GM21423 (cell line): ENCODE measurements around the gene OR2T5.
"Not testable (repeated sequence)": the region's sequence is repeated elsewhere in the genome, so short reads cannot be mapped to it uniquely, and the experiment has no call there.

Source experiments
- ATAC-seq: cut with Tn5 transposase; IDR thresholded peaks from one replicate; pipeline ENCODE4 v1.9.1; 2021; ENCODE audit warnings: mild to moderate bottlenecking, moderate library complexity; ENCODE audit not compliant: unreplicated experiment

The OR2T5 gene

GRCh38 chr1:248488289-248488688, at the start of gene OR2T5:
Gene OR2T5, plus strand, starts transcription at chr1:248488589. Its CDS starts 0 bp downstream, at chr1:248488589.
- ATAC-seq = not testable (repeated sequence)

GRCh38 chr1:248438668-248439067, 49.7 kb upstream of the OR2T5 start:
- ATAC-seq = not testable (repeated sequence)

- ATAC-seq = not testable (repeated sequence)
These were observed 49.1 kb upstream of the OR2T5 start for GRCh38 chr1:248439283-248439682.

- ATAC-seq = not testable (repeated sequence)
These were observed 45.7 kb upstream of the OR2T5 start for GRCh38 chr1:248442500-248443277.

- ATAC-seq = not testable (repeated sequence)
These were observed 43.8 kb upstream of the OR2T5 start for GRCh38 chr1:248444603-248445002.

GRCh38 chr1:248445399-248445798, 43.0 kb upstream of the OR2T5 start, which contains the start of gene OR2T2:
Gene OR2T2, plus strand, starts transcription at chr1:248445637. Its CDS starts 7,161 bp downstream, at chr1:248452798.
- ATAC-seq = not testable (repeated sequence)

GRCh38 chr1:248448409-248449074, 39.8 kb upstream of the OR2T5 start:
- ATAC-seq = peak; percentile 51

- not testable (repeated sequence) for ATAC-seq
These were observed 38.4 kb upstream of the OR2T5 start for GRCh38 chr1:248449821-248450465.

- peak; percentile 53 for ATAC-seq
These were observed 37.8 kb upstream of the OR2T5 start for GRCh38 chr1:248450466-248451145.

GRCh38 chr1:248453619-248454018, 34.8 kb upstream of the OR2T5 start:
- ATAC-seq = not testable (repeated sequence)

- not testable (repeated sequence) for ATAC-seq
These were observed 33.3 kb upstream of the OR2T5 start for GRCh38 chr1:248455045-248455444.

- not testable (repeated sequence) for ATAC-seq
These were observed 31.8 kb upstream of the OR2T5 start for GRCh38 chr1:248456635-248457034.

- ATAC-seq = not testable (repeated sequence)
These were observed 29.3 kb upstream of the OR2T5 start for GRCh38 chr1:248459117-248459516.

- ATAC-seq = no peak
These were observed 17.2 kb upstream of the OR2T5 start for GRCh38 chr1:248471154-248471553.

- not testable (repeated sequence) for ATAC-seq
These were observed 16.3 kb upstream of the OR2T5 start for GRCh38 chr1:248472111-248472510.

GRCh38 chr1:248473051-248473450, 15.3 kb upstream of the OR2T5 start, which contains the start of gene OR2T3:
Gene OR2T3, plus strand, starts transcription at chr1:248473351. Its CDS starts 0 bp downstream, at chr1:248473351.
- not testable (repeated sequence) for ATAC-seq

- peak; percentile 52 for ATAC-seq
These were observed 12.7 kb upstream of the OR2T5 start for GRCh38 chr1:248475660-248476059.

- ATAC-seq = peak; percentile 84
These were observed 6.5 kb upstream of the OR2T5 start for GRCh38 chr1:248481686-248482579.

GRCh38 chr1:248496661-248497060, 8.3 kb downstream of the OR2T5 start:
- ATAC-seq = not testable (repeated sequence)
